ENCODE data around the gene NCAPG2. TPM values are rescaled to one million over a fixed set of nuclear protein-coding genes. Genes with fewer than 3 reads are reported as not detected.

NCAPG2 gene
- polyA plus RNA-seq, 1 experiment, result 19.5 TPM

DNA sequence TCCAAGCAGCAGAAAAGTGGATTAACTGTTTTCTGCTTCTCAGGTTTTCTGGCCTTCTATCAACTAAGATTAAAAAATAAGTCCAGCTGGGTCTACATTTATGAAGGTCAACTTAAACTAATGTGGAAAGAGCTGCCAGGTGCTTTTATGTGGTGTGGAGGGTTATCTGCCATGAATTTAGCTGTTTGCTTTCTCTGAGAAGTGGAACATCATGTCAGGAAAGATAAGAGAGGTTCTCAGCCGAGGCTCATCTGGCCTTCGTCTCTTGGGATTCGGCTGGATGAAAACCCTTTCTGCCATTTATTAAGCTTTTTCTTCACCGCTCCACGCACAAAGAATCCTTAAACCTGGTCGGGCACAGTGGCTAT lies 122.5 kb downstream of the NCAPG2 start:
- H3K27me3 ChIP-seq (ENCODE audit: control insufficient read depth, insufficient read depth, low read length), result peaks cover 8% of the 10 kb centered on the region
- DNase-seq (ENCODE audit: low read depth), result no peak
- H3K4me3 ChIP-seq (ENCODE audit: low read depth, low read length), result no peak overlapping the region
- POLR2A ChIA-PET, result no interaction called here
- CTCF ChIA-PET, result no interaction called here
- H3K36me3 ChIP-seq (ENCODE audit: control insufficient read depth, insufficient read depth, low read length), result no peaks in the 10 kb centered on the region
- TF ChIP-seq, protein P1, sequence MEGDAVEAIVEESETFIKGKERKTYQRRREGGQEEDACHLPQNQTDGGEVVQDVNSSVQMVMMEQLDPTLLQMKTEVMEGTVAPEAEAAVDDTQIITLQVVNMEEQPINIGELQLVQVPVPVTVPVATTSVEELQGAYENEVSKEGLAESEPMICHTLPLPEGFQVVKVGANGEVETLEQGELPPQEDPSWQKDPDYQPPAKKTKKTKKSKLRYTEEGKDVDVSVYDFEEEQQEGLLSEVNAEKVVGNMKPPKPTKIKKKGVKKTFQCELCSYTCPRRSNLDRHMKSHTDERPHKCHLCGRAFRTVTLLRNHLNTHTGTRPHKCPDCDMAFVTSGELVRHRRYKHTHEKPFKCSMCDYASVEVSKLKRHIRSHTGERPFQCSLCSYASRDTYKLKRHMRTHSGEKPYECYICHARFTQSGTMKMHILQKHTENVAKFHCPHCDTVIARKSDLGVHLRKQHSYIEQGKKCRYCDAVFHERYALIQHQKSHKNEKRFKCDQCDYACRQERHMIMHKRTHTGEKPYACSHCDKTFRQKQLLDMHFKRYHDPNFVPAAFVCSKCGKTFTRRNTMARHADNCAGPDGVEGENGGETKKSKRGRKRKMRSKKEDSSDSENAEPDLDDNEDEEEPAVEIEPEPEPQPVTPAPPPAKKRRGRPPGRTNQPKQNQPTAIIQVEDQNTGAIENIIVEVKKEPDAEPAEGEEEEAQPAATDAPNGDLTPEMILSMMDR (IDR thresholded peaks at IDR 0.05; ENCODE audit: insufficient read depth, low read depth, low read length), result no peak

DNA sequence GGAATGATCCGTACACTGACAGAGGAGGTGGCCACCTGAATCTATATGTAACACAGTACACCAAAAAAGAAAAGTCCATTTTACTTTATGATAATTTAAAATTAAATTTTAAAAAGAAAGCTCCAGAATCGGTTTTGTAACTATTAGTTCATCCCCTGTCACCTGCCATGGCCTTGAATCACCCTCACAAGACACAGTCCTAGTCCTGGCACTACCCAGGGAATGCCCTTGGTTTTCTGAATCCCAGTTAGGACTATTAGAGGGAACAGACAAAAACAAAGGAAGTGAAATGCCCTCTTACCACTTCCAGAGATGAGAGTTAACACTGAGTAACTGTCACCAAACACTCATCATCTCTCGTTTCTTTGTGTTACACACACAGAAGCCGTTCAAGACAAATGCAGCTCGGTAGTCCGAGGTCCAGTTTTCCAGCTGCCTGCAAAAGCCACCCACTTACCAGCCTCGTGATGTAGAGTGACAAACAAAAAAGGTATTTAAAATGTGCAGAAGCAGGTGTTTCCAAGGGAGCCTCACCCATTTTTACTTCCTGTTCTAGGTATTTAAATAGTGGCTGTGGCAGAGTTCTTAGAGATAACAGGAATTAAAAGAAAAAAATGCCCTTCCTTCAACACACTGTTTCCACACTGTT lies 123.0 kb downstream of the NCAPG2 start:
- DNase-seq (ENCODE audit: low read depth), result no peak
- Histone ChIP-seq H3K36me3 (ENCODE audit: control insufficient read depth, insufficient read depth, low read length) (no peaks in the 10 kb centered on the region), H3K27me3 (ENCODE audit: control insufficient read depth, insufficient read depth, low read length) (peaks cover 8% of the 10 kb centered on the region), H3K4me3 (ENCODE audit: low read depth, low read length) (no peak overlapping the region)
- ChIA-PET CTCF (interaction anchor here (1.0 kb wide), 1 partner anchor 16 kb away, joined by 3 read pairs; no protein-coding TSS in a partner anchor), POLR2A (no interaction called here)
- TF ChIP-seq, protein P1 (IDR thresholded peaks at IDR 0.05; ENCODE audit: insufficient read depth, low read depth, low read length), result no peak

Small RNAs within 50 kb of the gene (small RNA-seq; reads per million reads assigned to genes)
- gene MIR5707 (ENCODE audit: insufficient read length, low read depth, low replicate concordance) (not detected), gene THAP5P1 (ENCODE audit: insufficient read length, low read depth, low replicate concordance) (not detected)

Other genes with a start within 250 kb of the NCAPG2 start
- 0.20 and 0.31 TPM in 2 replicates for gene PTPRN2, start 117.0 kb downstream of the NCAPG2 start, polyA plus RNA-seq (2011; rRNA removed)
- gene ESYT2, start 124.7 kb upstream of the NCAPG2 start, polyA plus RNA-seq (2011; rRNA removed), result 49.2 and 63.0 TPM in 2 replicates
- 7.2 and 12.9 TPM in 2 replicates for gene DYNC2I1, start 151.8 kb upstream of the NCAPG2 start, polyA plus RNA-seq (2011; rRNA removed)